Adrenal gland (tissue), 12 donors: ENCODE measurements around the gene STK32A. TPM values are rescaled to one million over a fixed set of nuclear protein-coding genes. Genes with fewer than 3 reads are reported as not detected.
A peak's percentile ranks its signal among the peaks of the same experiment; 100 is the strongest.

Experiments
- DNase-seq, 7 donors: peaks; one replicate each; pipeline ENCODE4 v3.0.0-alpha.2; 2019 to 2020
- H3K27ac ChIP-seq, 5 donors: fragments of 200-600 bp; sonication (generic) in 4 of 5; 1 replicate in 3 of 5; 2 replicates in 2 of 5; pipeline versions ENCODE4 v1.5.1 to v1.8.0; 2016 to 2020; ENCODE audit warnings: mild to moderate bottlenecking in 1 of 5
- H3K27me3 ChIP-seq: fragments of 200-600 bp; 2 replicates; pipeline ENCODE4 v1.8.0; 2021
- H3K36me3 ChIP-seq, 2 donors: fragments of 200-600 bp; replicated peaks in 1 of 2; 1 replicate in 1 of 2; 2 replicates in 1 of 2; pipeline versions ENCODE4 v1.5.1 to v1.8.0; 2018 to 2022
- H3K4me1 ChIP-seq, 2 donors: fragments of 200-600 bp; replicated peaks in 1 of 2; 1 replicate in 1 of 2; 2 replicates in 1 of 2; pipeline versions ENCODE4 v1.5.1 to v1.8.0; 2018 to 2021
- H3K4me3 ChIP-seq, 4 donors: fragments of 200-600 bp; sonication (generic) in 3 of 4; one replicate each; pipeline ENCODE4 v1.5.1; 2016 to 2018
- H3K9me3 ChIP-seq, 3 donors: fragments of 200-600 bp; sonication (generic) in 1 of 3; replicated peaks in 1 of 3; 1 replicate in 2 of 3; 2 replicates in 1 of 3; pipeline versions ENCODE4 v1.5.1 to v1.8.0; 2016 to 2021
- POLR2A ChIP-seq, 2 donors: fragments of 450-650 bp; IDR thresholded peaks; one replicate each; pipeline ENCODE4 v1.6.1; 2017; ENCODE audit warnings: antibody characterized with exemption in 2 of 2, mild to moderate bottlenecking in 2 of 2, moderate library complexity in 1 of 2
- WGBS, 4 donors: extraction: QIAGEN DNeasy Blood & Tissue Kit in 2 of 4; methylation state at CpG; one replicate each; pipeline versions ENCODE4 v1.1.5 to v1.1.7; 2013 to 2017; 5-methylcytosine and 5-hydroxymethylcytosine counted together
- intact Hi-C, 2 donors: fragments of 100-400 bp; cut with DNase I; formaldehyde crosslinking; loops; one replicate each; pipeline versions ENCODE4 v1.14.1 to v1.15.0; 2022 to 2023
- polyA plus RNA-seq, 3 donors: library from polyadenylated mRNA; stranded (reverse); fragments of 200-250 nt in 2 of 3; fragments of 350-450 nt in 1 of 3; fragmentation: Illumina TruSeq in 1 of 3; extraction: RNeasy Lipid Tissue Mini Kit (QIAGEN cat#74804) in 1 of 3; gene quantifications; one replicate each; pipeline ENCODE4 v1.2.3, GENCODE V29; 2013 to 2014
- total RNA-seq, 9 donors: library from RNA; depleted of rRNA in 4 of 9; stranded (reverse); fragments of >200 nt in 4 of 9; fragments of 120-200 nt in 1 of 9; fragmentation: NEBNext Ultra II Directional in 1 of 9; extraction: Animal tissue kit (Norgen Biotek cat#: 25700) in 1 of 9; gene quantifications; one replicate each; pipeline versions ENCODE4 v1.1.0 to v1.2.4, GENCODE V29; 2013 to 2023
- TF ChIP-seq, protein P1 (sequence below), 6 experiments: fragments of 450-650 bp in 4 of 6; fragments of 200-600 bp in 2 of 6; sonication (generic) in 1 of 6; IDR thresholded peaks; 1 replicate in 5 of 6; 2 replicates in 1 of 6; pipeline versions ENCODE4 v1.5.1 to v1.8.0; 2016 to 2021; ENCODE audit warnings: antibody characterized with exemption in 6 of 6, mild to moderate bottlenecking in 2 of 6, moderate library complexity in 1 of 6
- donor health status: healthy with polysubstance abuse.
- donor health status: Bipolar disorder and iron deficiency.
- donor health status: DM: yes; HTN: yes; CAD: no.
- donor health status: DM: no; HTN: no; CAD: no.
- donor health status: DM: no; HTN: no; CAD: no.
- donor health status: DM: yes; HTN: yes; CAD: no.

Gene STK32A
- total and polyA plus RNA-seq, 12 donors: 1.8 to 46.0 (median 18.0) TPM

DNA sequence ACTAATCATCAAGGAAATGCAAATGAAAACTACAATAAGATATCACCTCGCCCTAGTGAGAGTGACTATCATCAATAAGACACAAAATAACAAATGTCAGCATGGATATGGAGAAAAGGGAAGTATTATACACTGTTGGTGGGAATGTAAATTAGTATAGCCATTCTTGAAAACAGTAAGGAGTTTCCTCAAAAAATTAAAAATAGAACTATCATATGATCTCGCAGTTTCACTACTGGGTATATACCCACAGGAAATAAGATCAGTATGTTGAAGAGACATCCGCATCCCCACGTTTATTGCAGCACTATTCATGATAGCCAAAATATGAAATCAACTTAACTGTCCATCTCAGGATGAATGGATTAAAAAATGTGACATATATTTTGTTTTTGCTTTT lies 31.6 kb upstream of the STK32A start:
- intact Hi-C loops: no loop called here
- TF ChIP-seq, protein P1, sequence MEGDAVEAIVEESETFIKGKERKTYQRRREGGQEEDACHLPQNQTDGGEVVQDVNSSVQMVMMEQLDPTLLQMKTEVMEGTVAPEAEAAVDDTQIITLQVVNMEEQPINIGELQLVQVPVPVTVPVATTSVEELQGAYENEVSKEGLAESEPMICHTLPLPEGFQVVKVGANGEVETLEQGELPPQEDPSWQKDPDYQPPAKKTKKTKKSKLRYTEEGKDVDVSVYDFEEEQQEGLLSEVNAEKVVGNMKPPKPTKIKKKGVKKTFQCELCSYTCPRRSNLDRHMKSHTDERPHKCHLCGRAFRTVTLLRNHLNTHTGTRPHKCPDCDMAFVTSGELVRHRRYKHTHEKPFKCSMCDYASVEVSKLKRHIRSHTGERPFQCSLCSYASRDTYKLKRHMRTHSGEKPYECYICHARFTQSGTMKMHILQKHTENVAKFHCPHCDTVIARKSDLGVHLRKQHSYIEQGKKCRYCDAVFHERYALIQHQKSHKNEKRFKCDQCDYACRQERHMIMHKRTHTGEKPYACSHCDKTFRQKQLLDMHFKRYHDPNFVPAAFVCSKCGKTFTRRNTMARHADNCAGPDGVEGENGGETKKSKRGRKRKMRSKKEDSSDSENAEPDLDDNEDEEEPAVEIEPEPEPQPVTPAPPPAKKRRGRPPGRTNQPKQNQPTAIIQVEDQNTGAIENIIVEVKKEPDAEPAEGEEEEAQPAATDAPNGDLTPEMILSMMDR (IDR thresholded peaks at IDR 0.05): no peak
- no peak for TF ChIP-seq POLR2A (IDR thresholded peaks at IDR 0.05)
- WGBS, 4 donors: 69 to 79% (median 72%) methylated on average over 4 of the region's 4 CpGs
- Histone ChIP-seq H3K27ac (no peak overlapping the region), H3K36me3 (no peaks in the 10 kb centered on the region), H3K4me3 (no peak overlapping the region), H3K9me3 (no peaks in the 10 kb centered on the region), H3K4me1 (peaks cover 0 to under 1% of the 10 kb centered on the region in 2 donors), H3K27me3 (no peaks in the 10 kb centered on the region)
- DNase-seq: no peak

DNA sequence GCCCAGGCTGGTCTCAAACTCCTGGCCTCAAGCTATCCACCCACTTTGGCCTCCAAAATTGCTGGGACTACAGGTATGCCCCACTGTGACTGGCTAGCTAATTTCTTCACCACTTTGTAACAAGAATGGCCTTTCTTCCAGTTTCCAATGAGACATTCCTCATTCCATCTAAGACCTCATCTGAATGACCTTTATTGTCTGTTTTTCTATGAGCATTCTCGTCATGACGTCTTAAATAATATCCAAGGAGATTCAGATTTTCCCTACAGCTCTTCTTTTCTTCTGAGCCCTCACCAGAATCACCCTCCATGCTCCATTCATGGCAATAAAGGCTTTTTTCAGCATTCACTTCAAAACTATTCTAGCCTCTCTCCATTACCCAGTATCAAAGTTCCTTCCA lies 30.2 kb upstream of the STK32A start:
- DNase-seq: no peak
- 80 to 92% (median 90%) methylated on average over 2 of the region's 2 CpGs for WGBS, 4 donors
- intact Hi-C loops: no loop called here
- Histone ChIP-seq H3K36me3 (no peaks in the 10 kb centered on the region), H3K4me3 (no peak overlapping the region), H3K9me3 (no peaks in the 10 kb centered on the region), H3K27ac (no peak overlapping the region), H3K27me3 (no peaks in the 10 kb centered on the region), H3K4me1 (peaks cover 7 to 9% of the 10 kb centered on the region in 2 donors)
- TF ChIP-seq, protein P1 (IDR thresholded peaks at IDR 0.05): no peak
- no peak for TF ChIP-seq POLR2A (IDR thresholded peaks at IDR 0.05)

DNA sequence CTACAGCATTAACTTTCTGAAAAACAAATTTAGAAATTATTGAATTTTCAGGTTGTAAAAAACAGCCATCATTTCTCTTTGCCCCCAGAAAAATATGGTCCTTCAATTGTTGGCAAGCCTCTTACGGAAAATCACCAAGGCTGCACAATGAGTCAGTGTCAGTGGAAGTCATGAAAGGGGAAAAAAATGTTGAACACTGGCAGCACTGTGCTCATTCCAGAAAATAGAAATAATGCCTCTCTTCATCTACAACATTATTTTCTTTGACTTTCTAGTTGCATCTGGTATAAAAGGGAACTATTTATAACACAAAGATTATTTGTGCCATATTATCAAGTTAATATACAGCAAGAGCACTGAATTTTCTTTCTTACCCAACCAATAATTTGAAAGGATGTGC lies 26.7 kb upstream of the STK32A start:
- H3K27me3 ChIP-seq: no peaks in the 10 kb centered on the region
- intact Hi-C loops: no loop called here
- WGBS, 4 donors: 18 to 46% (median 31%) methylated on average over 1 of the region's 1 CpG
- DNase-seq: peak in 6 of 7 donors; percentile 43 to 61 (median 54)
- H3K4me3 ChIP-seq: no peak overlapping the region
- peak overlapping the region in 4 of 5 donors; percentile 32 to 87 (median 50) for H3K27ac ChIP-seq
- H3K9me3 ChIP-seq: no peaks in the 10 kb centered on the region
- H3K4me1 ChIP-seq: peaks cover 7 to 9% of the 10 kb centered on the region in 2 donors
- no peaks in the 10 kb centered on the region for H3K36me3 ChIP-seq
- TF ChIP-seq, protein P1 (IDR thresholded peaks at IDR 0.05): no peak
- TF ChIP-seq POLR2A (IDR thresholded peaks at IDR 0.05): no peak

DNA sequence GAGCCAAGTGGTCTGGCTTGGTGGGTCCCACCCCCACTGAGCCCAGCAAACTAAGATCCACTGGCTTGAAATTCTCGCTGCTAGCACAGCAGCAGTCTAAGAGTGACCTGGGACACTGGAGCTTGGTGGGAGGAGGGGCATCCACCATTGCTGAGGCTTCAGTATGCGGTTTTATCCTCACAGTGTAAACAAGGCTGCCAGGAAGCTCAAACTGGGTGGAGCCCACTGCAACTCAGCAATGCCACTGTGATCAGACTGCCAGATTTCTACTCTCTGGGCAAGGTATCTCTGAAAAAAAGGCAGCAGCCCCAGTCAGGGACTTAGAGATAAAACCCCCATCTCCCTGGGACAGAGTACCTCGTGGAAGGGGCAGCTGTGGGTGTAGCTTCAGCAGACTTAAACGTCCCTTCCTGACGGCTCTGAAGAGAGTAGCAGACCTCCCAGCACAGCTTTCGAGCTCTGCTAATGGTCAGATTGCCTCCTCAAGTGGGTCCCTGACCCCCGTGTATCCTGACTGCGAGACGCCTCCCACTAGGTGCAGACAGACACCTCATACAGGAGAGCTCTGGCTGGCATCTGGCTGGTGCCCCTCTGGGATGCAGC lies 18.2 kb upstream of the STK32A start:
- WGBS, 4 donors: 57 to 74% (median 71%) methylated on average over 1 to 9 of the region's 9 CpGs
- no peaks in the 10 kb centered on the region for H3K36me3 ChIP-seq
- H3K4me3 ChIP-seq: no peak overlapping the region
- intact Hi-C loops: no loop called here
- DNase-seq: no peak
- no peaks in the 10 kb centered on the region for H3K9me3 ChIP-seq
- no peaks in the 10 kb centered on the region for H3K27me3 ChIP-seq
- no peak overlapping the region for H3K27ac ChIP-seq
- TF ChIP-seq POLR2A (IDR thresholded peaks at IDR 0.05): no peak
- TF ChIP-seq, protein P1 (IDR thresholded peaks at IDR 0.05): no peak
- no peaks in the 10 kb centered on the region for H3K4me1 ChIP-seq
